GM12872 (cell line): ENCODE data around the gene PARP16.

Experiments used
- CTCF ChIP-seq: IDR thresholded peaks from 3 replicates; pipeline ENCODE4 v1.5.1; 2011; ENCODE audit warnings: low read depth, mild to moderate bottlenecking, low read length, moderate library complexity; ENCODE audit not compliant: insufficient read depth

Gene PARP16, protein sequence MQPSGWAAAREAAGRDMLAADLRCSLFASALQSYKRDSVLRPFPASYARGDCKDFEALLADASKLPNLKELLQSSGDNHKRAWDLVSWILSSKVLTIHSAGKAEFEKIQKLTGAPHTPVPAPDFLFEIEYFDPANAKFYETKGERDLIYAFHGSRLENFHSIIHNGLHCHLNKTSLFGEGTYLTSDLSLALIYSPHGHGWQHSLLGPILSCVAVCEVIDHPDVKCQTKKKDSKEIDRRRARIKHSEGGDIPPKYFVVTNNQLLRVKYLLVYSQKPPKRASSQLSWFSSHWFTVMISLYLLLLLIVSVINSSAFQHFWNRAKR

GRCh38 chr15:65286704-65287519, at the start of gene PARP16:
Gene PARP16 (minus strand): TSS chr15:65286883. CDS start chr15:65286426, 457 bp downstream.
- TF ChIP-seq CTCF, result no peak

DNA sequence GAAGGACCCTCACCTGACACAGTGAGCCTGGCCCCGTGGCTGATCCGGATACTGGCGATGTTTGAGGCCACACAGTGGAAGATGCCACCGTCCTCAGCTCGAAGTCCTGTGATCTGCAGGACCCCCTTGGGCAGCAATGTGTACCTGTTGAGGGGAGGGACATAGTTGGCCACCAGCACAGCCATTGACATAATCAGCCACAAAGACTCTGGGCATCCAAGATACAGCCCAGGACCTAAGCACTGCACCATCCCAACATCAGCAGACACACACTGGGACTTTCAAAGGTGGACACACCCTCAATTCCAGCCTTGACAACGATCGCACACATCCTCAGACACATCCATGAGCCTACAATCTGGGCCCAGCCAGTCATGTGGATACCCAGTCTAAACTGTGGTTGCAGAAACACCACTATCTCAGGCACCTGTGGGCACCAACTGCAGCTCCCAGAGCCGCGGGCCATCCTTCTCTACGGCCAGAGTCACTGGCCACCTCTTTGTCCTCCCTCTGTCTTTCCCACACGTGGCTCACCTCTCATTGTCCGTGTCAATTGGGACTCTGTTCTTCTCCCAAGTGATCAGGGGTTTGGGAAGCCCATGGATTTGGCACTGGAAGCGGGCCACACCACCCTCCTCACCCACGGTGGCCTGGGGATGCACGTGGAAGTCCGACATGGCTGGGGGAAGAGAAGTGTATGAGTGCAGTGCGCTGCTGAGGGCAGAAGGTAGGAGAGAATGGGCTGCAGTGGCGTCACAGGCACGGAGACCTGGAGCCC, 48.8 kb upstream of the PARP16 start:
- no peak for TF ChIP-seq CTCF

DNA sequence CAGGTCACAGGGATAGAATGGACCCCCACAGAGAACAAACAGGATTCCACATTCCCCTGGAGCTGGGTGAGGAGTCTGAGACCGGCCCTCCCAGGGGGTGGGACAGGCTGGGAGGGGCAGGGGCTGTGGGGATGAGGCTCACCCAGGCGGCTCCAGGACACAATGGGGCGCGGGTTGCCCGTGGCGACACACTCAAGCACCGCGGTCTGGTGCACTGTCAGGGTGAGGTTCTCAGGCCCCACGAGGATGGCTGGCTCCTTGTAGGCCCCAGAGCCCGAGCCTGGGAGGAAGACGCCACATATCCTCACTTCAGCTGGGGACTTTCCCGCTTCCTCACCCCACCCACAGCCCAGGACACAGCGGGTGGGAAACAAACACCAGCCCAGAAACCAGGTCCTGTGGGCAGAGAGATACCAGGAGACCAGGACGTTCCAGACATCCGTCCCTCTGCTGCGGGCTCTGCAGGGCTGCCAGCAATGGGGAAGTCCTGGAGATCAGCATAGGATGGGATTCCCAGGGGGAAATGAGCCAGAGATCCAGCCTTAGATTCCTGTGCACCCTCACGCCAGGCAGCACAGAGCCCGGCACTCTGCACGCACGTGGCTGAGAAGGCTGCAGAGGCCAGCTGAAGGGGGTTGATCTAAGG, 48.0 kb upstream of the PARP16 start:
- TF ChIP-seq CTCF, result no peak

- no peak for TF ChIP-seq CTCF
Measured at GRCh38 chr15:65333856-65334255, 47.2 kb upstream of the PARP16 start.

DNA sequence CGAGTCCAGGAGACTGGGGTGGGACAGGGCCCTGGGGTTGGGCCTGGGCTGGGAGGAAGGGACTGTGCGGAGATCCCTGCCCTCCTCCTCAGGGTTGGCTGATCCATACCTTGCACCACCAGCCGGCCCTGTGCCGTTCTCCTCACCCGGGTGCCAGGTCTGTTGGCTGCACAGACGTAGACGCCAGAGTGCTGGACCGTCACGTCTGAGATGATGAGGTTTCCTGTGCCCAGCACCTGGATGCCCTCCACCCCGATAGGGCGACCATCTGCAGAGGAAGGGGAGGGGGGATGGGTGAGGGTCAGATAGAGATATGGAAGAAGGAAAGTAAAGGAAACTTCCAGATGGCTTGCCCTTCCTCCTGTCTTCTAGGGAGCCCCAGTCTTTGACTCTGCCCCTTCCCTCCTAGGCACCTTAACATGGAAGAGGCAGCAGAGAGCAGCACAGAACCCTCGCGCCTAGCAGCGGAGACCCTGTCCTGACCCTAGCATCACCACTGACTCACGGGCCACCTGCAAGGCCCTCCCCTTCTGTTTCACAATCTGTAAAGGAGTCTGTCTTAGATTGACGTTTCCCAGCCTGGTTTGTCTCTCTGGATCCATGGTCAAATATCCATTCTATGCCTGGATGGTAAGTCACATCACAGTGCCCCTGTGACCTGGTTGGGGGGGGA, 46.6 kb upstream of the PARP16 start:
- no peak for TF ChIP-seq CTCF

DNA sequence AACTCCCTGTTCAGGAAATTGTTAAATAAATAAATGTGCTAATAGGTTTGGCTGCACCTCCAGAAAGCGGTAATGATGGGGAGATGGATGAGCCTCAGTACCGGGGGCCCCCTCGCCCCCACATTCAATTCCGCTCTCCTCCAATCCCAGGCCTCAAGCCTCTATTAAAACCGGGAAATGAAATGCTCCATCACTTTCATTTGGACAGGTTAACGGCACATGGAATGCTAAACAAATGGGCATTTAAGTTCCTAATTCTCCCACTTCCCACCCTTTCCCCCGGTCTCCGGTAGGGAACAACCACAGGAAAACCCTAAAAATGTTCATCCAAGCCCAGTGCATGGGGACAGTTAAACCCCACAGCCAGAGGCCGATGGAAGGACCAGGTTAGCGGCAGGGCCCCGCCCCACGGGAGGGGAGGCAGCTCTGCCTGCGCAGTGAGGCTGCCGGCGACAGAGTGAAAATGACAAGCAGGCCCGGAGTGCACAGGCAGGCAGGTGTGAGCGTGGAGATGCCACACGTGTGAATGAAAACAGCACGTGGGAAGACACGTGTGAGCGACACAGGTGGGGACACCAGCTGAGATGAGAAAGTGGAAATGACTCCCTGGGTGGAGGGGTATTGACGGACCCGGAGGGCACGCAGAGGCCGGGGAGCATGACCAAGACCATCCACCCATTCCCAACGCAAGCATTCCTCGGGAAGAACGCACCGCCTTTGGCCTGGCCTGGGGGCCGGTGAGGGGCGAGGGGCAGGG, 45.9 kb upstream of the PARP16 start:
- TF ChIP-seq CTCF, result no peak
